NK-92 (cell line): ENCODE results near the gene NRG4.
"Not testable (repeated sequence)": the region's sequence is repeated elsewhere in the genome, so short reads cannot be mapped to it uniquely, and the experiment has no call there.

Experiments
- DNase-seq: peaks from one replicate; lab custom pipeline; 2025; ENCODE audit not compliant: unreplicated experiment; lab: John Stamatoyannopoulos, UW

NRG4 gene

DNA sequence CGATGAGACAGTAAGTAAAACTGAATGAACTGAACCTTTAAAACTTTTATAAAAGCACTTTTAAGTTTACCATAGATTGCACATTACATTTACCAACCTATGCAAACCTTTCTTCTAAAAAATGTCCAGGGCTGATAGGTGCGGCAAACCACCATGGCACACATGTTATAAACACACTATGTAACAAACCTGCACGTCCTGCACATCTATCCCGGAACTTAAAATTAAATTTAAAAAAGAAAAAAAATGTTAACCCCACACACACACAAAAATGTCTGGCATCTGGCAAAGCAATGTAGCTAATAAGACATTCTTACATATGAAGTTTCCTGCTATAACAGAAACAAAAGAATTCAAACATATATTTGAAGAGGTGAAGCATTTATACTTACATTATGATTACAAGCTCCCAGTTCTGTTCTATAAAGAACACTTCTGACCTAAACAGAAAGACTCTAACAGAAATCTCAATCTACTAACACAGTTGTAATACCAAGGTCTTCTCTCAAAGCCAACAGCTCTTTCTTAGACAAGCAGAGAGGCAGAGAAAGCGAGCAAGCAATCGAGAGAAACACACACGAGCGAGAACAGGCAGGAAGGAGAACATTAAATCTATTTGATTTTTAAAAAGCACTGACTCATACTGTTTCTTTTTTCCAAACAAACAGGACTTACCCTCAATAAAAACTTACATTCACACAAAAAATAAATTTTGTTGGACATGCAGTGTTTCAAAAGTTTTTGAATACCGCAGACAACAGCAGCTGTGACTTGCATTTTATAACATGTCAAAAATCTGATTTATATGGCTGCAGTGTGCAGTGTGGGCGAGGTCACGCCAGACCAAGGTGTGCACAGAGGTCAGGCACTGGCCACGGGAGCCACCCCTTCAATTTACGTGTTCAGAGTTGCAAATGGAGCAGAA, at the start of gene NRG4:
Gene NRG4 (minus strand): TSS at position 798 of the 925 bp plus-strand sequence. CDS start 1,194 bp downstream, outside the sequence.
- no peak for DNase-seq

- DNase-seq: no peak
Observed at GRCh38 chr15:76061700-76062099, 49.5 kb upstream of the NRG4 start.

DNA sequence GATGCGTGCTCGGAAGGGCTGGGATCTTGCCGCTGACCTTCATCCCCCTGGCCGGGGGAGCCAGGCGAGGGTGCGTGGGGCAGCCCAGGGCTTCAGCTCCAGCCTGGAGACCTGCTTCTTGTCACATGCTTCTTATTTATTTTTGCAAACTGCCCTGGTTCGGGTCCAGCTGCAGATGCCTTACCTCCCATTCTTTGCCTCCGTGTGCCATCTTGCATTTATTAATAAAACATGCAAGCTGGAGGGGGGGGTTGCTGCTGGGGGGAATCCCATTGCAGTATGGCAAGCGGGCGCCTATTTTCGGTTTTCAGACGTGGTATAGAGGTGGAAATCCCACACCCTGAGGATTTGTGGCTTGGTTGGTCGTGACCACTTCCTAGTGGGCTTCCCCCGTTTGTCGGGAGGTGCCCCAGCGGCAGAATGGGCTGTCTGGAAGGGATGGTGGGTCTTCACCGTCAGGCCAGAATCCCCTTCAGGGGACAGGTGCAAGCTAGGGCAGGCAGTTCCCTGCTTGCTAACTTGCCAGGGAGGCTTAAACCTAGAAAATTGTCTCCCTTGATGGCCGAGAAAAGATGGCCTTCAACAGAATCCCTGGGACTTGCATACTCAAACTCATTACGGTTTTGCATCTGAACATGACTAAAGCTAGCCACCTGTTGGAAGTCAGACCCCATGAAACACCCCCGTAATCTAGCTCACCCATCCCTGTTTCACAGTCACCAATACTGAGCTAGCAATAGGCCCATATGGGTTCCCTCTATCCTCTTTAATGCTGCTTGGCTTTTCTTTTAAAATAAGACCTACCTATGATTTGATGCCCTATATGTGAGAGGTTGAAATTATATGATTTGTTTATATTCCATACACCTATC, 48.1 kb upstream of the NRG4 start:
- DNase-seq: no peak

GRCh38 chr15:76059320-76060117, 47.3 kb upstream of the NRG4 start, which contains the start of gene TMEM266:
Gene TMEM266, plus strand, starts transcription at chr15:76059985. Its CDS starts 74,279 bp downstream, at chr15:76134264.
- no peak for DNase-seq

DNA sequence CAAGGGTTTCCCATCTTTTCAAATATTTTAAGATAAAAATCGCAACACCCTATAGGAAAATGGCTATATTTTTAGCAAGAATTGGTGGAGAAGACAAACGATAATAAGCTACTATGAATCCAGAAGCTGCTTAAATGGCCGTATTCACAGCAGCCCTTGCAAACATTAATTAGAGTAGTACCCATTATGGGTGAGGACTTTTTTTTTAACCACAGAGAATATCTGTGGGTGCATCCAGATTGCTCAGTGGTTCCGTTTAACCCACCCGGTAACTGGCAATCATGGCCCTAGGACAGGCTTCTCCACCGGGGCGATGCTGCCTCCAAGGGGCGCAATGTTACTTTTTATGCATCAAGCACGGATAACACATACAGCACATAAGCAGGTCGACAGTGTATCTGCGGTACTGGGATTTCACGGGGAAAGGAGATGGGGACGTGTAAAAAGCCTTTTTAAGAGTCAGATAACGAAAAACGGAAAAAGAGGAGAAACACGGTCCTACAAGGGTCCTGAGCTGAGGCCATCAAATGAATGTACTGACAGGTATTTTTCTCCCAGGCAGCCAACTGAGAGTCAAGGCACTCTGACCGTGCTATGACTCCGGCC, 46.6 kb upstream of the NRG4 start:
- no peak for DNase-seq

GRCh38 chr15:76057332-76058000, 45.2 kb upstream of the NRG4 start:
- DNase-seq: no peak

- DNase-seq: no peak
Observed at GRCh38 chr15:76056931-76057330, 44.7 kb upstream of the NRG4 start.

DNA sequence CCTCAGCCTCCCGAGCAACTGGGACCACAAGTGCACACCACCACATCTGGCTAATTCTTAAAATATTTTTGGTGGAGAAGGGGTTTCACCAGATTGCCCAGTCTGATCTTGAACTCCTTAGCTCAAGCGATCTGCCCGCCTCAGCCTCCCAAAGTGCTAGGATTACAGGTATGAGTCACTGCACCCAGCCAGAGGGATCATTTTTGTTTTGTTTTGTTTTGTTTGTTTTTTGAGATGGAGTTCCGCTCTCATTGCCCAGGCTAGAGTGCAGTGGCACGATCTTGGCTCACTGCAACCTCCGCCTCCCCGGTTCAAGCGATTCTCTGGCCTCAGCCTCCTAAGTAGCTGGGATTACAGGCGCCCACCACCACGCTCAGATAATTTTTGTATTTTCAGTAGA, 42.0 kb upstream of the NRG4 start:
- DNase-seq: not testable (repeated sequence)

DNA sequence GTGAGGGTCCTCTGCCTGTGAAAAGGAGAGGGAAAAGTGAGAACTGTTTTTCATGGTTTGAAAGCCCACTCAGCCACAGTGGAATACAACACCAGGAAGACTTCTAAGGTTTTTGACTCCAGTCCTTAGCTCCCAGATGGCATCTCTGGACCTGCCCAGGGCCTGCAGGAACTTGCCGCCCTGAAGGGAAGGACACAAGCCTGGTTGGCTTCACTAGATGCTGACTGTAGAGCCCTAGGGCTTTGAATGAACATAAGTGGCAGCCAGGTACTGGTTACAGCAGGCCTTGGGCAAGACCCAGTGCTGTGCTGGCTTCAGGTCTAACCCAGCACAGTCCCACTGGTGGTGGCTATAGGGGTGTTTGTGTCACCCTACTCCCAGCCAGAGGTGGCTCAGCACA, 26.3 kb upstream of the NRG4 start:
- DNase-seq: no peak

- DNase-seq: no peak
Observed at GRCh38 chr15:76035593-76035992, 23.4 kb upstream of the NRG4 start.

DNA sequence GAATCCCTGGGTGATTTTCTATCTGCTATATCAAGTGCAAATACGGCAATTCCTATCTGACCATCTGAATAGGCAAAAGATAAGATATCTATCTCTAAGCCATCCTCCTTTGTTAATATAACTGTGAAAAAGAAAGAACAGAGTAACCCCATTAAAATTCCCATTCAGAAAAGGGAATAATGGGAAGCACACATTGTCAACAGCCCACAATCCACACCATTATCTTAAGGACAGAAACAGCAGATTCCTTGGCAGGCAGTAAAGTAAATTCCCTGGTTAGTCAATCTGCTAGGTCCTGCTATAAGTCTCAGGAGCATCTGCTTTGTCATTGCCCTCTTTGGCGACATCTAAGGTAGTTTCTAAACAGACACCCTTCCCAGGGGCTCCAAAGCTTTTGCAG, 21.9 kb upstream of the NRG4 start:
- no peak for DNase-seq

GRCh38 chr15:76033438-76033837, 21.2 kb upstream of the NRG4 start:
- DNase-seq: no peak

- no peak for DNase-seq
Observed at GRCh38 chr15:76032046-76032445, 19.8 kb upstream of the NRG4 start.

DNA sequence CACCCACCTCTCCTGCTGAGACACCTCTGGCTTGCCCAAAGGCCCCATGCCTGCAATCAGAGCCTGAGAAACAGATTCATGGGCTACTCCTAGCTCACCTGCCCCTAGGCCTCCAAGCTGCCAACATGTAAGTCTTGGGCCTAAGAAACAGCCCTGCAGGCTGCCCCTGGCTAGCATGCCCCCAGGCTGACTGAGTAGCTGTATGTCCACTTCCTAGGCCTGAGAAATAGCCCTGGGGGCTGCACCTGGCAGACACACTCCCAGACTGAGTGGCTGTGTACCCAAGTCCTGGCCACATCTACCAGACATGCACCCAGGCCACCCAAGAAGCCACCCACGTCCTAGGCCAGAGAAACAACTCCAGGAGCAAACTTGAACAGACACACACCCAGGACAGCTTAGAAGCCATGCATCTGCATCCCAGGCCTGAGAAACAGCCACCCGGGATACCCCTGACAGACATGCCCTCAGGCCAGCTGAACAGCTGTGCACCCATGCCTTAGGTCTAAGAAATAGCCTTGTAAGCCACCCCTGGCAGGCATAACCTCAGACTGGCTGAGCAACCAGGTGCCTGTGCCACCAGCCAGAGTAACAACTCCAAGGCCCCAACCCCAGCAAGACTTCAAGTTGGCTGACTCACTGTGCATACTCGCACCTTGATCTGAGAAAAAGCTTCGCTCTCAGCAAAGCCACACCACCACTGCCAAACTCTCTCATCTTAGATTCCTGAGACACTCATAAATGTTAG, 12.0 kb upstream of the NRG4 start:
- DNase-seq: no peak

GRCh38 chr15:76013470-76013869, 1.2 kb upstream of the NRG4 start:
- not testable (repeated sequence) for DNase-seq

GRCh38 chr15:76010613-76011012, 1.6 kb downstream of the NRG4 start:
- DNase-seq: no peak

DNA sequence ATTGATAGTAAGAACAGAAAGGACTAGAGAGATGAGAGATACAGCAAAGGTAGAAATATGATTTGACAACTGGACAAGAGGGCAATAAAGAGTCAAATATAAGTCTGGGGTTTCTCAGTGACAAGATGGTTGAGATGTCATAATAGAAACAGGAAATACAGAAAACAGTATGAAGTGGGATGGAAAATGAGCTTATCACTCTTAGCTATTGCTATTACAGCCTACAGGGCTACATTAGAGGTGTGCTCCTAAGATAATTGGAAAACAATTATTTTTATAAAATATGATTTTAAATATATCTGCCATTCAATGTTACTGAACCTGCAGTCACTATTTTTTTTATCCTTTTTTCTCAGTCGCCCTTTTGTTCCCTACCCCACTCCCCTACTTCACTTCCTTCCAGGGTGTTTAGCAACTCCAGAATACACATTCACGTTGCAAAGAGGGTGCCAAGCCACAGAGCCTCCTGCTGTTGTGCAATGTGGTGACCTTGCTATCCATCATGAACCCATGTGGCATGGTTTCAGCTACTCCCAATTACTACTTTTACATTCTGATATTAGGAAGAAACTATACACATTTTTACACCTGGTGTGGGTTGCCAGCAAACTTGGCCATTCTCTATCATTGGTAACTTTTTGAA, 6.0 kb downstream of the NRG4 start:
- no peak for DNase-seq

GRCh38 chr15:76003364-76003763, 8.9 kb downstream of the NRG4 start:
- DNase-seq: no peak

GRCh38 chr15:75995611-75996010, 16.6 kb downstream of the NRG4 start:
- no peak for DNase-seq
